OCI-LY7 (cell line): Measurements from ENCODE around the gene KCNQ1. TPM values are rescaled to one million over a fixed set of nuclear protein-coding genes. Genes with fewer than 3 reads are reported as not detected.

Source experiments
- BruUV-seq: library from RNA; stranded (reverse); fragments of 400-500 nt; replicated peaks from 2 replicates; lab custom pipeline; 2021; lab: Mats Ljungman, UMichigan
- CTCF ChIA-PET: fragments of 300-600 bp; sonication (Branson Sonifier 250); formaldehyde crosslinking; loops from one replicate; lab custom pipeline; 2022; ENCODE audit warnings: antibody characterized with exemption; ENCODE audit not compliant: unreplicated experiment; lab: Charles Lee
- POLR2A ChIA-PET: fragments of 300-600 bp; sonication (Branson Sonifier 250); formaldehyde crosslinking; loops from one replicate; lab custom pipeline; 2022; ENCODE audit warnings: antibody characterized with exemption; lab: Charles Lee
- DNase-seq: peaks from one replicate; pipeline ENCODE4 v3.0.0-alpha.2; 2015; ENCODE audit warnings: low spot score
- H2AFZ ChIP-seq: fragments of 200-600 bp; sonication (generic), shearing (Covaris generic); 2 replicates; pipeline ENCODE4 v1.6.1; 2014; ENCODE audit warnings: mild to moderate bottlenecking, antibody characterized with exemption, low read length, moderate library complexity
- H3K27ac ChIP-seq: fragments of 200-600 bp; sonication (generic); 2 replicates; pipeline ENCODE4 v1.5.1; 2014; ENCODE audit warnings: mixed run types, low read depth, mild to moderate bottlenecking, moderate library complexity, low read length, inconsistent platforms; ENCODE audit not compliant: poor library complexity, severe bottlenecking
- H3K36me3 ChIP-seq: fragments of 200-600 bp; sonication (generic); 2 replicates; pipeline ENCODE4 v1.6.1; 2014; ENCODE audit warnings: mild to moderate bottlenecking, antibody characterized with exemption, low read length, moderate library complexity, mixed read lengths; ENCODE audit not compliant: insufficient read depth
- H3K4me1 ChIP-seq: fragments of 200-600 bp; sonication (generic); 2 replicates; pipeline ENCODE4 v1.5.1; 2014; ENCODE audit warnings: mild to moderate bottlenecking, low read length; ENCODE audit not compliant: insufficient read depth, poor library complexity, severe bottlenecking
- H3K4me2 ChIP-seq: fragments of 200-600 bp; sonication (generic); 2 replicates; pipeline ENCODE4 v1.6.1; 2014; ENCODE audit warnings: mild to moderate bottlenecking, low read length
- H3K4me3 ChIP-seq: fragments of 200-600 bp; sonication (generic); 2 replicates; pipeline ENCODE4 v1.5.1; 2014; ENCODE audit warnings: mild to moderate bottlenecking, low read depth, low read length; ENCODE audit not compliant: poor library complexity, severe bottlenecking
- H3K79me2 ChIP-seq: fragments of 200-600 bp; sonication (generic); 2 replicates; pipeline ENCODE4 v1.6.1; 2016; ENCODE audit warnings: low read depth, mild to moderate bottlenecking, low read length, moderate library complexity, mixed read lengths; ENCODE audit not compliant: insufficient read depth
- H3K9me2 ChIP-seq: fragments of 200-600 bp; sonication (generic); 2 replicates; pipeline ENCODE4 v1.6.1; 2016; ENCODE audit warnings: mild to moderate bottlenecking, low read length, mixed read lengths; ENCODE audit not compliant: insufficient read depth
- H3K9me3 ChIP-seq: fragments of 200-600 bp; sonication (generic); 2 replicates; pipeline ENCODE4 v1.6.1; 2014; ENCODE audit warnings: mild to moderate bottlenecking, mixed run types, low read length, mixed read lengths
- H4K20me1 ChIP-seq: fragments of 200-600 bp; sonication (generic); 2 replicates; pipeline ENCODE4 v1.6.1; 2014; ENCODE audit warnings: mild to moderate bottlenecking, antibody characterized with exemption, low read length, moderate library complexity, mixed read lengths; ENCODE audit not compliant: insufficient read depth
- CTCF ChIP-seq: fragments of 200-600 bp; sonication (generic); conservative IDR thresholded peaks from 2 replicates; pipeline ENCODE4 v1.5.1; 2014; ENCODE audit warnings: mild to moderate bottlenecking, antibody characterized with exemption, low read length, moderate library complexity, mixed read lengths
- EZH2phosphoT487 ChIP-seq: fragments of 200-600 bp; sonication (generic); IDR thresholded peaks from 2 replicates; pipeline ENCODE4 v1.6.1; 2018; ENCODE audit warnings: low read depth, borderline replicate concordance, mild to moderate bottlenecking, mixed run types, antibody characterized with exemption, low read length, moderate library complexity, mixed read lengths
- intact Hi-C: fragments of 100-400 bp; cut with micrococcal nuclease; formaldehyde crosslinking; loops from one replicate; pipeline ENCODE4 v1.10.0; 2022; ENCODE audit not compliant: unreplicated experiment
- total RNA-seq, 2 experiments: library from RNA; depleted of rRNA in 1 of 2; stranded (reverse); fragments of >200 nt in 1 of 2; shearing (Covaris generic) in 1 of 2; gene quantifications; 2 replicates each; pipeline ENCODE4 v1.2.3, GENCODE V29; 2014 to 2022

KCNQ1 gene
- total RNA-seq, 2 experiments from 2014 or later: 0.22 to 1.3 TPM

DNA sequence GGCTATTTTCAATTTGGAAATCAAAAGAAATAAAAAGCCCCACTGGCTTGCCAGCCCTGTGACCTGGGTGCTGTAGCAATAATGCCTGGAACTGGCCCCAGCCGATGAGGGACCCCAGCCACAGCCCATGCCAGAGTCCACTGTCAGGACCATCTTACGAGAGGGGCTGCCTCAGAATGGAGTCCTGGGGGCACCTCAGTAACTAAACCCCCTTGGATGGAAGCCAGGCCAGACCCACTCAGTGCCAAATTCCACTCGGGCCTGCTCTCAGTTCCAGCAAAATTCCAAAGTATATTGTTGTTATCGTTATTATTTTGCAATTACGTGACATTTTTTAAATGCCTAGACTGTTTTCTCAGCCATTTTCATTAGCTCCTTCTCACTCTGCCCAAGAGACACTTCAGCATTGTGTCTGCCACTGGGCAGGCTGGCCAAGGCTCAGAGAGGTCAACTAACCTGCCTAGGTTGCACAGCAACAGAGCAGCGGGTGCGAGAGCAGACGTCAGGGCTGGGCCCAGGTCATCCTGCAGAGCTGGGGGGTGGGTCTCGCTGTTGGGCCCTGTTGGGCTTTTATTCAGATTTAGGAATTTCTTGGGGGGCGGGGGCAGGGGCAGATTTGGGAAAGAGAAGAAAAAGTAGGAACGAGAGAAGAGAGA is 421.2 kb downstream of the KCNQ1 start:
- Histone ChIP-seq H3K9me2 (no peaks in the 10 kb centered on the region), H4K20me1 (no peaks in the 10 kb centered on the region), H3K27ac (no peak overlapping the region), H2AFZ (no peak overlapping the region), H3K4me3 (no peak overlapping the region), H3K79me2 (no peaks in the 10 kb centered on the region), H3K9me3 (no peaks in the 10 kb centered on the region), H3K36me3 (no peaks in the 10 kb centered on the region), H3K4me1 (no peaks in the 10 kb centered on the region), H3K4me2 (no peak overlapping the region)
- no TSS peak for BruUV-seq
- intact Hi-C loops: no loop called here
- DNase-seq: no peak
- TF ChIP-seq CTCF: no peak
- no peak for TF ChIP-seq EZH2phosphoT487
- ChIA-PET CTCF (no interaction called here), POLR2A (interaction anchor here (0.6 kb wide), 1 partner anchor 134 kb away, joined by 3 read pairs; no protein-coding TSS in a partner anchor)

DNA sequence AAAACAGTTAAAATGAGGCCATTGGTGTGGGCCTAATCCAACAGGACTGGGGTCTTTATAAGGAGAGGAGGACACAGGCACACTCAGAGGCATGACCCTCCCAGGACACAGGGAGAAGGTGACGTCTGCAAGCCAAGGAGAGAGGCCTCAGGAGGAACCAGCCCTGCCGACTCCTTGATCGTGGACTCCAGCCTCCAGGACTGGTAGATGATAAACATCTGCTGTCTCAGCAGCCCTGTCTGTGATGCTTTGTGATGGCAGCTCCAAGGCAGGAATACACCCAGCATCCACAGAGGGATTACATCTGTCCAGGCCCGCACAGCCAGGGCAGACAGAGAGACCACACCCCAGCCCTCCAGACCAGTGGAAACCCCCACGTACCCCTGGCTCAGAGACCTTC is 422.3 kb downstream of the KCNQ1 start:
- ChIA-PET POLR2A (no interaction called here), CTCF (no interaction called here)
- DNase-seq: no peak
- Histone ChIP-seq H3K4me1 (no peaks in the 10 kb centered on the region), H3K9me3 (no peaks in the 10 kb centered on the region), H3K79me2 (no peaks in the 10 kb centered on the region), H3K27ac (no peak overlapping the region), H3K9me2 (no peaks in the 10 kb centered on the region), H4K20me1 (no peaks in the 10 kb centered on the region), H3K36me3 (no peaks in the 10 kb centered on the region), H3K4me2 (no peak overlapping the region), H2AFZ (no peak overlapping the region), H3K4me3 (no peak overlapping the region)
- intact Hi-C loops: no loop called here
- no TSS peak for BruUV-seq
- TF ChIP-seq EZH2phosphoT487 (no peak), CTCF (no peak)

- CTCF ChIA-PET: no interaction called here
- Histone ChIP-seq H3K9me2 (no peaks in the 10 kb centered on the region), H3K4me2 (no peak overlapping the region), H2AFZ (no peak overlapping the region), H3K79me2 (no peaks in the 10 kb centered on the region), H3K9me3 (no peaks in the 10 kb centered on the region), H3K4me3 (no peak overlapping the region), H3K27ac (no peak overlapping the region), H3K4me1 (no peaks in the 10 kb centered on the region), H4K20me1 (no peaks in the 10 kb centered on the region), H3K36me3 (no peaks in the 10 kb centered on the region)
- TF ChIP-seq EZH2phosphoT487 (no peak), CTCF (no peak)
- POLR2A ChIA-PET: no interaction called here
- intact Hi-C loops: no loop called here
- BruUV-seq: no TSS peak
- DNase-seq: no peak
Observed at GRCh38 chr11:2867722-2868505, 423.1 kb downstream of the KCNQ1 start.
